CD8-positive, alpha-beta memory T cell (primary cell): ENCODE data around the gene MARCKSL1. TPM values are rescaled to one million over a fixed set of nuclear protein-coding genes. Genes with fewer than 3 reads are reported as not detected.

Experiments used
- CTCF ChIA-PET: fragments of 350-600 bp; sonication (Branson Sonifier 250); formaldehyde crosslinking; loops from one replicate; lab custom pipeline; 2021; ENCODE audit warnings: antibody characterized with exemption; lab: Charles Lee
- POLR2A ChIA-PET: fragments of 350-600 bp; sonication (Branson Sonifier 250); formaldehyde crosslinking; loops from one replicate; lab custom pipeline; 2021; ENCODE audit warnings: antibody characterized with exemption; lab: Charles Lee
- DNase-seq, 5 donors: peaks; one replicate each; pipeline versions ENCODE4 v3.0.0 to v3.0.0-alpha.2; 2020 to 2022; ENCODE audit warnings: mixed read lengths in 1 of 5
- H3K27ac ChIP-seq: one replicate; pipeline ENCODE4 v1.7.0; 2013; ENCODE audit warnings: low read depth, mild to moderate bottlenecking, low read length, moderate library complexity
- H3K27me3 ChIP-seq: 2 replicates; pipeline ENCODE4 v1.7.0; 2013; ENCODE audit warnings: low read length, mild to moderate bottlenecking; ENCODE audit not compliant: insufficient read depth, poor library complexity, severe bottlenecking
- H3K36me3 ChIP-seq: 2 replicates; pipeline ENCODE4 v1.7.0; 2013; ENCODE audit warnings: mild to moderate bottlenecking, low read length, moderate library complexity; ENCODE audit not compliant: insufficient read depth
- H3K4me1 ChIP-seq: 2 replicates; pipeline ENCODE4 v1.7.0; 2013; ENCODE audit warnings: mild to moderate bottlenecking, low read length, moderate library complexity; ENCODE audit not compliant: insufficient read depth
- H3K4me3 ChIP-seq: 2 replicates; pipeline ENCODE4 v1.7.0; 2013; ENCODE audit warnings: mild to moderate bottlenecking, low read length
- H3K9me3 ChIP-seq: 2 replicates; pipeline ENCODE4 v1.7.0; 2013; ENCODE audit warnings: mild to moderate bottlenecking, low read length
- H3K27ac Mint-ChIP-seq, 8 donors: one replicate each; pipeline ENCODE4 v1.8.0; 2020 to 2021; ENCODE audit warnings: mixed read lengths in 8 of 8, mild to moderate bottlenecking in 6 of 8, inconsistent platforms in 3 of 8, moderate library complexity in 3 of 8
- H3K27me3 Mint-ChIP-seq, 2 donors: one replicate each; pipeline ENCODE4 v1.8.0; 2020 to 2021; ENCODE audit warnings: mixed read lengths in 2 of 2, mild to moderate bottlenecking in 1 of 2, moderate library complexity in 1 of 2
- H3K36me3 Mint-ChIP-seq, 3 donors: one replicate each; pipeline ENCODE4 v1.8.0; 2020 to 2021; ENCODE audit warnings: mixed read lengths in 3 of 3, inconsistent platforms in 1 of 3, mild to moderate bottlenecking in 1 of 3
- H3K4me1 Mint-ChIP-seq, 3 donors: one replicate each; pipeline ENCODE4 v1.8.0; 2020 to 2021; ENCODE audit warnings: mixed read lengths in 3 of 3, inconsistent platforms in 1 of 3, mild to moderate bottlenecking in 1 of 3
- H3K4me3 Mint-ChIP-seq, 7 donors: one replicate each; pipeline ENCODE4 v1.8.0; 2020 to 2021; ENCODE audit warnings: mixed read lengths in 7 of 7, mild to moderate bottlenecking in 6 of 7, moderate library complexity in 4 of 7, inconsistent platforms in 2 of 7
- H3K9me3 Mint-ChIP-seq, 5 donors: one replicate each; pipeline ENCODE4 v1.8.0; 2020 to 2022; ENCODE audit warnings: mixed read lengths in 5 of 5, mild to moderate bottlenecking in 3 of 5, moderate library complexity in 2 of 5, inconsistent platforms in 1 of 5
- polyA plus RNA-seq: library from polyadenylated mRNA; unstranded; fragments of 300-500 nt; fragmentation: Illumina TruSeq; gene quantifications from one replicate; pipeline ENCODE4 v1.2.3, GENCODE V29; 2021
- total RNA-seq, 2 experiments: library from RNA; stranded (reverse); gene quantifications; one replicate each; pipeline ENCODE4 v1.2.3, GENCODE V29; 2021

The MARCKSL1 gene
- total and polyA plus RNA-seq, 3 experiments from 2014 or later = 11.6 to 45.8 (median 12.1) TPM

GRCh38 chr1:32336591-32336932, 529 bp upstream of the MARCKSL1 start:
- Mint-ChIP-seq H3K4me3 (peak overlapping the region; percentile 59 to 83 (median 75)), H3K27me3 (peaks cover 0 to 2% of the 10 kb centered on the region in 2 donors), H3K4me1 (peaks cover 30 to 42% (median 42%) of the 10 kb centered on the region in 3 donors), H3K9me3 (no peaks in the 10 kb centered on the region), H3K27ac (peak overlapping the region in 4 of 8 donors; percentile 17 to 89 (median 56)), H3K36me3 (peaks cover 0 to 23% (median 3%) of the 10 kb centered on the region in 3 donors)
- ChIA-PET CTCF (interaction anchor here (0.8 to 3.3 kb wide), 20 partner anchors 8 to 131 kb away, joined by 3 to 28 read pairs (median 6); partner anchors contain the start of genes HDAC1 and IQCC), POLR2A (interaction anchor here (0.5 to 2.6 kb wide), 25 partner anchors 8 to 135 kb away, joined by 3 to 34 read pairs (median 6); partner anchors contain the start of genes BSDC1 and HDAC1)
- Histone ChIP-seq H3K36me3 (peaks cover 3% of the 10 kb centered on the region), H3K4me3 (no peak overlapping the region), H3K27me3 (no peaks in the 10 kb centered on the region), H3K27ac (no peak overlapping the region), H3K4me1 (peaks cover 27% of the 10 kb centered on the region), H3K9me3 (no peaks in the 10 kb centered on the region)
- DNase-seq = no peak

GRCh38 chr1:32335535-32335789, 571 bp downstream of the MARCKSL1 start:
- Mint-ChIP-seq H3K27ac (no peak overlapping the region), H3K27me3 (peaks cover 0 to 5% of the 10 kb centered on the region in 2 donors), H3K36me3 (peaks cover 7 to 34% (median 11%) of the 10 kb centered on the region in 3 donors), H3K4me1 (peaks cover 31 to 42% (median 42%) of the 10 kb centered on the region in 3 donors), H3K4me3 (peak overlapping the region in 6 of 7 donors; percentile 67 to 86 (median 84)), H3K9me3 (no peaks in the 10 kb centered on the region)
- Histone ChIP-seq H3K27me3 (no peaks in the 10 kb centered on the region), H3K9me3 (no peaks in the 10 kb centered on the region), H3K27ac (peak overlapping the region; percentile 40), H3K4me3 (peak overlapping the region; percentile 58), H3K4me1 (peaks cover 27% of the 10 kb centered on the region), H3K36me3 (peaks cover 14% of the 10 kb centered on the region)
- ChIA-PET CTCF (interaction anchor here (0.9 to 3.3 kb wide), 21 partner anchors 9 to 129 kb away, joined by 3 to 28 read pairs (median 4); partner anchors contain the start of genes HDAC1 and IQCC), POLR2A (interaction anchor here (0.6 to 2.6 kb wide), 24 partner anchors 9 to 263 kb away, joined by 3 to 34 read pairs (median 7); partner anchors contain the start of genes BSDC1, HDAC1, TMEM39B and TXLNA)
- DNase-seq = no peak

- H3K27me3 ChIP-seq = no peaks in the 10 kb centered on the region
- Mint-ChIP-seq H3K9me3 (no peaks in the 10 kb centered on the region), H3K27me3 (peaks cover 0 to 5% of the 10 kb centered on the region in 2 donors), H3K27ac (peak overlapping the region in 7 of 8 donors; percentile 9 to 80 (median 70)), H3K4me1 (peaks cover 31 to 42% (median 42%) of the 10 kb centered on the region in 3 donors), H3K36me3 (peaks cover 7 to 38% (median 11%) of the 10 kb centered on the region in 3 donors), H3K4me3 (peak overlapping the region; percentile 67 to 86 (median 85))
- ChIA-PET CTCF (interaction anchor here (1.0 to 3.3 kb wide), 14 partner anchors 10 to 119 kb away, joined by 3 to 28 read pairs (median 6); partner anchors contain the start of gene HDAC1), POLR2A (interaction anchor here (0.6 to 2.6 kb wide), 16 partner anchors 10 to 156 kb away, joined by 3 to 34 read pairs (median 8); partner anchors contain the start of genes BSDC1, HDAC1 and TXLNA)
- H3K4me3 ChIP-seq = peak overlapping the region; percentile 58
- peaks cover 27% of the 10 kb centered on the region for H3K4me1 ChIP-seq
- peak; percentile 57 to 77 (median 64) for DNase-seq
- no peaks in the 10 kb centered on the region for H3K9me3 ChIP-seq
- peak overlapping the region; percentile 40 for H3K27ac ChIP-seq
- H3K36me3 ChIP-seq = peaks cover 19% of the 10 kb centered on the region
Measured at GRCh38 chr1:32334864-32335534, 1.0 kb downstream of the MARCKSL1 start.

GRCh38 chr1:32334274-32334861, 1.7 kb downstream of the MARCKSL1 start:
- H3K4me3 Mint-ChIP-seq = peak overlapping the region; percentile 20 to 88 (median 86)
- CTCF ChIA-PET = interaction anchor here (0.8 to 1.6 kb wide), 2 partner anchors 14 to 86 kb away, joined by 3 to 4 read pairs; no protein-coding TSS in a partner anchor
- H3K27ac Mint-ChIP-seq = peak overlapping the region; percentile 17 to 80 (median 65)
- Histone ChIP-seq H3K9me3 (no peaks in the 10 kb centered on the region), H3K36me3 (peaks cover 25% of the 10 kb centered on the region), H3K4me3 (peak overlapping the region; percentile 58), H3K27me3 (no peaks in the 10 kb centered on the region), H3K27ac (no peak overlapping the region), H3K4me1 (peaks cover 27% of the 10 kb centered on the region)
- POLR2A ChIA-PET = interaction anchor here (0.6 to 0.8 kb wide), 2 partner anchors 24 to 43 kb away, joined by 4 read pairs; partner anchors contain the start of gene HDAC1
- H3K9me3 Mint-ChIP-seq = no peaks in the 10 kb centered on the region
- peaks cover 0 to 5% of the 10 kb centered on the region in 2 donors for H3K27me3 Mint-ChIP-seq
- no peak for DNase-seq
- H3K4me1 Mint-ChIP-seq = peaks cover 31 to 42% (median 37%) of the 10 kb centered on the region in 3 donors
- H3K36me3 Mint-ChIP-seq = peaks cover 7 to 44% (median 14%) of the 10 kb centered on the region in 3 donors

GRCh38 chr1:32333251-32333963, 2.6 kb downstream of the MARCKSL1 start:
- H3K27ac Mint-ChIP-seq = peak overlapping the region in 7 of 8 donors; percentile 11 to 72 (median 63)
- H3K4me3 Mint-ChIP-seq = peak overlapping the region in 3 of 7 donors; percentile 7 to 88 (median 8)
- Histone ChIP-seq H3K9me3 (no peaks in the 10 kb centered on the region), H3K4me3 (no peak overlapping the region), H3K27ac (no peak overlapping the region), H3K36me3 (peaks cover 35% of the 10 kb centered on the region), H3K27me3 (no peaks in the 10 kb centered on the region), H3K4me1 (peaks cover 27% of the 10 kb centered on the region)
- H3K27me3 Mint-ChIP-seq = peaks cover 0 to 5% of the 10 kb centered on the region in 2 donors
- CTCF ChIA-PET = interaction anchor here (0.8 to 1.6 kb wide), 10 partner anchors 14 to 93 kb away, joined by 3 to 5 read pairs (median 3); no protein-coding TSS in a partner anchor
- POLR2A ChIA-PET = interaction anchor here (0.6 kb wide), 1 partner anchor 73 kb away, joined by 5 read pairs; no protein-coding TSS in a partner anchor
- peaks cover 27 to 40% (median 33%) of the 10 kb centered on the region in 3 donors for H3K4me1 Mint-ChIP-seq
- no peak for DNase-seq
- no peaks in the 10 kb centered on the region for H3K9me3 Mint-ChIP-seq
- H3K36me3 Mint-ChIP-seq = peaks cover 7 to 54% (median 17%) of the 10 kb centered on the region in 3 donors

GRCh38 chr1:32332290-32333079, 3.5 kb downstream of the MARCKSL1 start:
- Mint-ChIP-seq H3K4me3 (peak overlapping the region in 1 of 7 donors; percentile 34), H3K27ac (peak overlapping the region in 1 of 8 donors; percentile 54), H3K4me1 (peaks cover 21 to 33% (median 26%) of the 10 kb centered on the region in 3 donors), H3K9me3 (no peaks in the 10 kb centered on the region), H3K36me3 (peaks cover 7 to 63% (median 19%) of the 10 kb centered on the region in 3 donors), H3K27me3 (peaks cover 0 to 5% of the 10 kb centered on the region in 2 donors)
- Histone ChIP-seq H3K9me3 (no peaks in the 10 kb centered on the region), H3K27me3 (no peaks in the 10 kb centered on the region), H3K4me3 (no peak overlapping the region), H3K4me1 (peaks cover 20% of the 10 kb centered on the region), H3K36me3 (peaks cover 43% of the 10 kb centered on the region), H3K27ac (no peak overlapping the region)
- ChIA-PET POLR2A (interaction anchor here (0.6 kb wide), 1 partner anchor 72 kb away, joined by 5 read pairs; no protein-coding TSS in a partner anchor), CTCF (interaction anchor here (1.0 to 1.4 kb wide), 8 partner anchors 11 to 92 kb away, joined by 3 to 5 read pairs (median 3); no protein-coding TSS in a partner anchor)
- DNase-seq = no peak
